ENCODE data around the gene ARHGEF26. TPM values are rescaled to one million over a fixed set of nuclear protein-coding genes. Genes with fewer than 3 reads are reported as not detected.
A peak's percentile ranks its signal among the peaks of the same experiment; 100 is the strongest.
"Not testable (repeated sequence)": the region's sequence is repeated elsewhere in the genome, so short reads cannot be mapped to it uniquely, and the experiment has no call there.

ARHGEF26 gene
- total RNA-seq (2014; rRNA removed; shearing (Covaris generic)) = 4.1 and 5.8 TPM in 2 replicates

DNA sequence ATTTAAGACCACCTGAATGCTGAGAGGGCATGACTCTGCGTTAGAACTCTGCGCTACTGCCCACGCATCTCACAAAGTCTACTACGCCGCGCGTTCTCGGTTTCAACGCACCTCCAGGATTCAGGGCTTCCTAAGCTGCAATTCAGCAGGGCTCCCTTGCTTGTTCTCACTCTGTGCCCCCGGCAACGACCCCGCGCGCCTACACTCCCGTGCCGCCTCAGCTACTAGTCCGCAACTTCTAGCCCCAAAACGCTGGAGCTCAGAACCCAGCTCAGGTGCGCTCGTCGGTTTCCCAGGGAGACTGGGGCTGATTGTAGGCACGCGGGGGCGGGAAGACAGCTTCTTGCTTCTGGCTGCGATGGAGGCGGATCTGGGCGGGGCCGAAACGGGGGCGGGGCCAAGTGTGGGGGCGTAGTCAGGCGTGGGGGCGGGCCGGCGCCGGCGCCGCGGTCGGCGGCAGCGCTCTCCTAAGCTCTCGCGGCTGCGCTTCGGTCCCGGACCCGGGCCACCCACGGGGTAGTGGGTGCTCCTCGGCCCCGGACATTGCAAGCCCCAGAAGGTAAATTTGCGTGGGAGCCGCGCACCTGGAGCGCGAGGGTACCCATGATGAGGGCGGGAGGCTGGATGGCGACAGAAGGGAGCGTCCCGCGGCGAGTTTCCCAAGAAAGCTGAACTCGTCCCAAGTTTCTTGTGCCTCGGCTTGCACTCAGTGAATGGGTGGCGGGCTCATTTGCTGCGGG lies at the start of gene ARHGEF26:
TSS of gene ARHGEF26 (plus strand) at position 430 of the 740 bp plus-strand sequence. CDS start 603 bp downstream, outside the sequence.
- peak; percentile 75 for DNase-seq (ENCODE audit: low read depth)

- DNase-seq (ENCODE audit: low read depth) = no peak
Measured at GRCh38 chr3:154074966-154075365, 46.2 kb upstream of the ARHGEF26 start.

DNA sequence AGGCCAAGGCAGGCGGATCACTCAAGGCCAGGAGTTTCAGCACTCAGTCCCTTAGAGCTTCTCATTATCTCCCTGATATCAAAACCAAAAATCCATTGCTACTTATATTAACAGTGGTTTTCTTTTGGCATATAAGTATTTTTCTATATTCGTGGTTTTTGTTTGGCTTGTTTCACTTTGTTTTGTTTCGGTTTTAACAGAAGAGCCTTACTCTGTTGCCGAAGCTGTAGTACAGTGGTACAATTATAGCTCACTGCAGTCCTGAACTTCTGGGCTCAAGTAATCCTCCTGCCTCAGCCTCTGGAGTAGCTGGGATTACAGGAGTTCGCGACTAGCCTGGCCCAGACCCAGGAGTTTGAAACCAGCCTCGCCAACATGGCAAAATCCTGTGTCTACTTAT lies 42.5 kb upstream of the ARHGEF26 start:
- no peak for DNase-seq (ENCODE audit: low read depth)

DNA sequence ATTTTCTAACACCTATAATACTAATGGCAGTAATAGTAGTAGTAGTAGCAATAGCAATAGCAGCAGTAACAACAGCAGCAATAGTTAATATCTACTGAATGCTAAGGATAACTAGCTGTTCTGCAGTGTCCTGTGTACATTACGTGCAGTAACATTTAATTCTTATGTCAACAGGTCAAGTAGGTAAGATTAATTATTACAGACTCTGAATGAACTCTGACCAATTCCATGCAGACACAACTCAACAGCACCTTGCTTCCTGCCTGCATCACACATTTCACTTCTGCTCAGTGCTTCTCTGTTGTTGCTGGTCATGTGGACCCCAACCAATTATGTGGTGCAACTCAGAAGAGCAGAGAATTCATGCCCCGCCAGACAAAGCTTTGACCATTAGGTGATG lies 39.9 kb upstream of the ARHGEF26 start:
- no peak for DNase-seq (ENCODE audit: low read depth)

DNA sequence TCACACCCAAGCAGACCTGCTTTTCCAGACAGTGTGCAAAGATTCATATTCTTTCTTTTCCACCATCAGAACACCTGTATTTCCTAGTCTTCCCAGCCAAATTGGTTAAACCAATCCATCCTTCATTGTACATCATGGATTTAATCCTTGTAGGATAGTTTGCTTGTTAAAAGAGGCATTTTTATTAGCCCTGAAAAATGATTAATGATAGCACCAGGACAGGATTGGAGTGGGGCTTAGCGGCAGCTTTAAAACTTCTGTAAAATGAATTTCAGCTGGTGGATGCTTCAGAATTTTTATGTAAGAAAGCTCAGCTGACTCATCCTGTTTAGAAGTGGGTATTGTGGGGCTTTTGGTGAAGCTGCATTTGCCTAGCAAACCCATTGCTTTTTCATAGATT lies 36.1 kb upstream of the ARHGEF26 start:
- DNase-seq (ENCODE audit: low read depth) = no peak

GRCh38 chr3:154085799-154086198 lies 35.4 kb upstream of the ARHGEF26 start:
- DNase-seq (ENCODE audit: low read depth) = no peak

GRCh38 chr3:154086286-154086685 lies 34.9 kb upstream of the ARHGEF26 start:
- no peak for DNase-seq (ENCODE audit: low read depth)

- not testable (repeated sequence) for DNase-seq (ENCODE audit: low read depth)
Measured at GRCh38 chr3:154087756-154088480, 33.3 kb upstream of the ARHGEF26 start.

- DNase-seq (ENCODE audit: low read depth) = peak; percentile 7
Measured at GRCh38 chr3:154089421-154090420, 31.5 kb upstream of the ARHGEF26 start.

- no peak for DNase-seq (ENCODE audit: low read depth)
Measured at GRCh38 chr3:154094051-154094450, 27.1 kb upstream of the ARHGEF26 start.

DNA sequence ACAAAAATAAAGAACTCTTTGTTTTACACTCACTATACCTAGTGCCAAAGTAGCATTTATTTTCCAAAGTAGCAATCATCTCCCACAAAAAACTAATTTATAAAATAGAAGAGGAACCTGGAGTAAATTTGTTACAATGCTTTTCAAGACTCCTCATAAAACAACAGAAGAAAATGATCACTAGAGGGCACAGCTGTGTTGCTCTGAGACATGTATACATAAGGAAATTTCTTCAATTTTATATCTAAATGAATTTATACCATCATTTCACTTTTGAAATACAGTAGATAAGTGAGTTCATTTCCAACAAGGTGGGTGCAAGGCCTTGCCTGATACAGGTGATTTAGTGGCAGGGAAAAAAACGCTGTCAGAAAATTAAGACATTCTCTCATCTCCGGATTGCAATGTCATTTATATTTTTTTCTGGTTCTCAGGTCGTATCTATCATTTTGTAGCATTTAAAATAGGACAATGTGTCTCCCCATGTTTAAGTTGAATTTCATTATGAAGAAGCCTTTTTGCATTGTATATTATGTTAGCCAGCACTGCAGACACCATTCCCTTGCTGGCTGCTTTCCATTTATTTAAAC lies 25.3 kb upstream of the ARHGEF26 start:
- DNase-seq (ENCODE audit: low read depth) = peak; percentile 28

GRCh38 chr3:154098376-154098775 lies 22.8 kb upstream of the ARHGEF26 start:
- DNase-seq (ENCODE audit: low read depth) = no peak

GRCh38 chr3:154100556-154100955 lies 20.6 kb upstream of the ARHGEF26 start:
- no peak for DNase-seq (ENCODE audit: low read depth)

- DNase-seq (ENCODE audit: low read depth) = no peak
Measured at GRCh38 chr3:154101250-154101649, 19.9 kb upstream of the ARHGEF26 start.

- DNase-seq (ENCODE audit: low read depth) = no peak
Measured at GRCh38 chr3:154102225-154102624, 19.0 kb upstream of the ARHGEF26 start.

GRCh38 chr3:154105218-154105975 lies 15.8 kb upstream of the ARHGEF26 start:
- DNase-seq (ENCODE audit: low read depth) = no peak

- DNase-seq (ENCODE audit: low read depth) = no peak
Measured at GRCh38 chr3:154111365-154111935, 9.7 kb upstream of the ARHGEF26 start.

DNA sequence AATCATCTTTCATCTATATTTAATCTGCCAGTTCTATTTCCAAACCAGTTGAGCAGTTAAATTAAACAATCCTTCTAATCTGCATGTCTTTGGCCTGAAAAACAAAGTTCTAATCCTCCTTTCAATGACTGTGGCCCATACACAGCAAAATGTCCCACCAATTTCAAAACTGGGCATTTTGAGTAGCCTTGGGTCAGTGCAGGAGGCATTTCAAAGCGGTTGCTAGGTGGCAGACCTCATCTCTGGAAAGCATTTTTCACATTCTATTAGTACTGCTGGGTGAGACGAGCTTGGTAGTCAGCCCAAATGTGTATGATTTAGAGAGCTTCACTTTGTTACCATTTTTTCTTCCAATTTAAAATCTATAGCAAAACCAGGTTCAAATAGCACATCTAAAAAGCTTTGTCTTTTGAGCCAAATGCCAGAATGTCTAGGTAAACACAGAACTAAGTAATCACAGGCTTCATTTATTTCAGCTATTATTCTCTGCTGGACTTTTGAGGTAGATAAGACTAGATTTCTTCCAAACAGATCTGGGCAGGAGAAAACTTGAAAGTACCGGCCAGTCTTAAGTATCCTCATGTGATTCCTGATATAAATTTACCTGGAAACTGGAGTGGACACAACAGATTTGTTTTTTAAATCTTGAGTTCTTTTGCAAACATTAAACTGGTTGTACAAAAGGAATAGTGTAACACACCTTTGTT lies 8.9 kb upstream of the ARHGEF26 start:
- DNase-seq (ENCODE audit: low read depth) = no peak

DNA sequence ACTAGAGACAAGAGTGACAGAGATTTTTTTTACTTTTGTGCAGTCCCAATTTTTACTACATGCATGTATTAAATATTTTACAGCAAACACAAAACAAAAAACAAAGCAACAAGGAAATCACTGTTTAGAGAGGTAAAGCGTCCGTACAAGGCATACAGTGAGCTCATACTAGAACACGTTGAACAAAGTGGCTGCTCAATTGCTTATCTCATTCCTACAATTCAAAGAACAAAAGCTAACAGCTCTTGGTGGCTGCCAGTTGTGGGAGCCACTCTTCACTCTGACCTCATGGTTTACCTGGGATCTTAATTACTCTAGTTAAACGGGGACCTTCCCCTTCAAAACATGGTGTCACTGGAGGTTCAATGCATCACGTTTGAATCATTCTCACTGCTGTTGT lies 7.6 kb upstream of the ARHGEF26 start:
- DNase-seq (ENCODE audit: low read depth) = no peak

DNA sequence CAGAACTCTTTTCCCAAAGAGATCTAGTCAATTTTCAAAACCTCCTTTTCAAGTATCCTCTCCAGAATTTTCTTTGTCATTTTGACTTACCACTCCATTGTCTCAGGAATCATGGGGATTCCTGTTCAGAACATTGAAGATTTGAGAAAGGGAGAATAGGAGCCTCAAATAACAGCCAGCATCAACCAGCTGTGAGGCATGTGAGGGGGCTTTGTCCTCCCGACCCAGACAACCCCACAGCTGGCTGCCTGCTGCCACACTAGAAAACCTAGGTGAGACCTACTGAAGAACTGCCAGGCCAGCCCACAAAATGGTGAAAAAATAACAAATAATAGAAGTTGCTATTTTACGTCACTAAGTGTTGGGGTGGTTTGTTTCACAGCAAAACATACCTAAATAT lies 5.9 kb upstream of the ARHGEF26 start:
- no peak for DNase-seq (ENCODE audit: low read depth)
